ENCODE results near the gene TLR8.

Gene TLR8

GRCh38 chrX:12947545-12948235 is 41.3 kb downstream of the TLR8 start:
- H3K4me3 ChIP-seq (replicated peaks in 1 of 2; ENCODE audit: low read depth in 2 of 2, low read length in 2 of 2), result no peak overlapping the region
- TF ChIP-seq CTCF (IDR thresholded peaks at IDR 0.05; ENCODE audit: low read depth, low read length), result no peak
- no peak for DNase-seq (ENCODE audit: low read depth in 2 of 2)

- no peak for TF ChIP-seq CTCF (IDR thresholded peaks at IDR 0.05; ENCODE audit: low read depth, low read length)
- H3K4me3 ChIP-seq (replicated peaks in 1 of 2; ENCODE audit: low read depth in 2 of 2, low read length in 2 of 2), result no peak overlapping the region
- no peak for DNase-seq (ENCODE audit: low read depth in 2 of 2)
Observed at GRCh38 chrX:12948495-12948894, 42.1 kb downstream of the TLR8 start.

GRCh38 chrX:12949205-12949926 is 42.9 kb downstream of the TLR8 start:
- TF ChIP-seq CTCF (IDR thresholded peaks at IDR 0.05; ENCODE audit: low read depth, low read length), result no peak
- H3K4me3 ChIP-seq (replicated peaks in 1 of 2; ENCODE audit: low read depth in 2 of 2, low read length in 2 of 2), result no peak overlapping the region
- peak; percentile 41 to 56 for DNase-seq (ENCODE audit: low read depth in 2 of 2)

- peak; percentile 92 to 94 for DNase-seq (ENCODE audit: low read depth in 2 of 2)
- H3K4me3 ChIP-seq (replicated peaks in 1 of 2; ENCODE audit: low read depth in 2 of 2, low read length in 2 of 2), result no peak overlapping the region
- TF ChIP-seq CTCF (IDR thresholded peaks at IDR 0.05; ENCODE audit: low read depth, low read length), result no peak
Observed at GRCh38 chrX:12949927-12950656, 43.7 kb downstream of the TLR8 start.

GRCh38 chrX:12950851-12951594 is 44.6 kb downstream of the TLR8 start:
- peak; percentile 7 for TF ChIP-seq CTCF (IDR thresholded peaks at IDR 0.05; ENCODE audit: low read depth, low read length)
- H3K4me3 ChIP-seq (replicated peaks in 1 of 2; ENCODE audit: low read depth in 2 of 2, low read length in 2 of 2), result no peak overlapping the region
- DNase-seq (ENCODE audit: low read depth in 2 of 2), result peak; percentile 8 to 26

- H3K4me3 ChIP-seq (replicated peaks in 1 of 2; ENCODE audit: low read depth in 2 of 2, low read length in 2 of 2), result no peak overlapping the region
- no peak for DNase-seq (ENCODE audit: low read depth in 2 of 2)
- TF ChIP-seq CTCF (IDR thresholded peaks at IDR 0.05; ENCODE audit: low read depth, low read length), result no peak
Observed at GRCh38 chrX:12951595-12951975, 45.2 kb downstream of the TLR8 start.
